ENCODE data around the gene RHOBTB3. TPM values are rescaled to one million over a fixed set of nuclear protein-coding genes. Genes with fewer than 3 reads are reported as not detected.

RHOBTB3 gene
- total and polyA plus RNA-seq, 10 of the 15 experiments (the other 5 are each of a cell fraction or from before 2014, with no cell fraction given) = 3.6 to 42.8 (median 8.4) TPM

- ChIA-PET SMC1A (ENCODE audit: uncharacterized antibody, unreplicated experiment) (interaction anchor here (0.6 to 19.5 kb wide), 15 partner anchors 8 to 927 kb away, joined by 3 to 622 read pairs (median 4); partner anchors contain the start of gene GLRX), CTCF (interaction anchor here (0.6 to 18.7 kb wide), 13 partner anchors 9 to 809 kb away, joined by 3 to 653 read pairs (median 4); no protein-coding TSS in a partner anchor), RAD21 (ENCODE audit: unreplicated experiment) (interaction anchor here (0.7 to 3.8 kb wide), 8 partner anchors 21 to 145 kb away, joined by 3 to 12 read pairs (median 5); partner anchors contain the start of gene RHOBTB3), POLR2A (interaction anchor here (0.7 kb wide), 2 partner anchors 10 to 24 kb away, joined by 3 read pairs; no protein-coding TSS in a partner anchor)
- H3K36me3 ChIP-seq (ENCODE audit: control insufficient read depth in 2 of 2, insufficient read depth in 2 of 2, low read length in 1 of 2) = peaks cover 0 to 1% of the 10 kb centered on the region in 2 experiments; a peak in 1 of 4 replicates
- FAIRE-seq (no peak), ATAC-seq (no peak), DNase-seq (ENCODE audit: low read depth, low spot score) (no peak)
- 97% methylated on average over 3 of the region's 3 CpGs for WGBS (ENCODE audit: insufficient coverage, insufficient replicate concordance, low lambda C conversion rate, missing lambda C conversion rate)
- no TSS peak for BruUV-seq (replicated peaks)
- in situ Hi-C loops (cut with MboI) = no loop called here
- H3K9ac ChIP-seq (ENCODE audit: control insufficient read depth, insufficient read depth, low read length) = no peak overlapping the region
- H3K4me1 ChIP-seq (ENCODE audit: control insufficient read depth, insufficient read depth, low read length) = no peaks in the 10 kb centered on the region
- no peaks in the 10 kb centered on the region for H3K27me3 ChIP-seq (replicated peaks in 1 of 2; ENCODE audit: control insufficient read depth in 2 of 2, insufficient read depth in 2 of 2, low read length in 1 of 2)
- intact Hi-C loops (cut with micrococcal nuclease; ENCODE audit: unreplicated experiment) = loop anchor here (5.0 kb wide), 1 partner anchor 550 kb away; no protein-coding TSS in a partner anchor
- H3K79me2 ChIP-seq (ENCODE audit: control insufficient read depth, insufficient read depth, low read length) = no peaks in the 10 kb centered on the region
- no peak overlapping the region for H3K27ac ChIP-seq (ENCODE audit: control insufficient read depth, insufficient read depth)
- H4K20me1 ChIP-seq (ENCODE audit: control insufficient read depth, insufficient read depth) = no peaks in the 10 kb centered on the region
- no peak for TF ChIP-seq SMARCA5 (IDR thresholded peaks at IDR 0.05)
- TF ChIP-seq REST (IDR thresholded peaks at IDR 0.05; ENCODE audit: low read depth, low read length) = no peak
- TF ChIP-seq CREM (IDR thresholded peaks at IDR 0.05; ENCODE audit: low read depth) = no peak
- TF ChIP-seq FOS (IDR thresholded peaks at IDR 0.05; ENCODE audit: borderline replicate concordance, extremely low read depth, insufficient read length) = no peak
- TF ChIP-seq IKZF2 (IDR thresholded peaks at IDR 0.05) = no peak
- no peaks in the 10 kb centered on the region for H3K9me3 ChIP-seq (replicated peaks; ENCODE audit: control insufficient read depth, insufficient read depth, low read length)
- H3K4me2 ChIP-seq (ENCODE audit: control insufficient read depth, insufficient read depth) = no peak overlapping the region
- no peak overlapping the region for H3K4me3 ChIP-seq
- H2AFZ ChIP-seq (ENCODE audit: control insufficient read depth, low read depth, low read length) = no peak overlapping the region
These were observed 55.8 kb downstream of the RHOBTB3 start for GRCh38 chr5:95786821-95787418.
